ENCODE data around the gene PSMD10. TPM values are rescaled to one million over a fixed set of nuclear protein-coding genes. Genes with fewer than 3 reads are reported as not detected.

The PSMD10 gene
- total RNA-seq (19.3 TPM), polyA plus RNA-seq (10 to 100 TPM; 54.7 to 85.1 (median 68.3) TPM)

- no peak within 1 kb of the TSS for H3K27ac Mint-ChIP-seq
- H3K27me3 ChIP-seq (ENCODE audit: control insufficient read depth, insufficient read depth, low read length), result no peaks in the 10 kb centered on the region
- DNase-seq (peak; percentile 87 to 96 (median 90)), ATAC-seq (ENCODE audit: low read depth in 2 of 2) (peak; percentile 98)
- no peaks in the 10 kb centered on the region for H3K36me3 Mint-ChIP-seq
- H3K9me3 Mint-ChIP-seq, result no peaks in the 10 kb centered on the region
- H3K4me3 Mint-ChIP-seq, result no peak within 1 kb of the TSS
- no peaks in the 10 kb centered on the region for H3K9me3 ChIP-seq (ENCODE audit: control insufficient read depth in 2 of 2, low read length in 2 of 2)
- H3K27me3 Mint-ChIP-seq, result no peaks in the 10 kb centered on the region
- peaks cover 13% of the 10 kb centered on the region for H3K36me3 ChIP-seq (ENCODE audit: control insufficient read depth, insufficient read depth, low read length)
- H3K27ac ChIP-seq (ENCODE audit: insufficient read depth, low read length, poor library complexity, severe bottlenecking), result peak within 1 kb of the TSS; percentile 86
- H3K4me1 Mint-ChIP-seq, result peaks cover 4 to 20% (median 6%) of the 10 kb centered on the region in 4 donors
- peaks cover 17% of the 10 kb centered on the region for H3K4me1 ChIP-seq (ENCODE audit: control insufficient read depth, insufficient read depth, low read length, poor library complexity, severe bottlenecking)
- H3K4me3 ChIP-seq (ENCODE audit: low read depth, low read length), result peak within 1 kb of the TSS; percentile 76
Measured at GRCh38 chrX:108091264-108091877, at the start of gene PSMD10, which contains the start of gene ATG4A. TSS of gene PSMD10 (minus strand) at chrX:108091542. CDS start at chrX:108091520, 22 bp downstream. TSS of gene ATG4A (plus strand) at chrX:108091778. CDS start at chrX:108091827, 49 bp downstream.

DNA sequence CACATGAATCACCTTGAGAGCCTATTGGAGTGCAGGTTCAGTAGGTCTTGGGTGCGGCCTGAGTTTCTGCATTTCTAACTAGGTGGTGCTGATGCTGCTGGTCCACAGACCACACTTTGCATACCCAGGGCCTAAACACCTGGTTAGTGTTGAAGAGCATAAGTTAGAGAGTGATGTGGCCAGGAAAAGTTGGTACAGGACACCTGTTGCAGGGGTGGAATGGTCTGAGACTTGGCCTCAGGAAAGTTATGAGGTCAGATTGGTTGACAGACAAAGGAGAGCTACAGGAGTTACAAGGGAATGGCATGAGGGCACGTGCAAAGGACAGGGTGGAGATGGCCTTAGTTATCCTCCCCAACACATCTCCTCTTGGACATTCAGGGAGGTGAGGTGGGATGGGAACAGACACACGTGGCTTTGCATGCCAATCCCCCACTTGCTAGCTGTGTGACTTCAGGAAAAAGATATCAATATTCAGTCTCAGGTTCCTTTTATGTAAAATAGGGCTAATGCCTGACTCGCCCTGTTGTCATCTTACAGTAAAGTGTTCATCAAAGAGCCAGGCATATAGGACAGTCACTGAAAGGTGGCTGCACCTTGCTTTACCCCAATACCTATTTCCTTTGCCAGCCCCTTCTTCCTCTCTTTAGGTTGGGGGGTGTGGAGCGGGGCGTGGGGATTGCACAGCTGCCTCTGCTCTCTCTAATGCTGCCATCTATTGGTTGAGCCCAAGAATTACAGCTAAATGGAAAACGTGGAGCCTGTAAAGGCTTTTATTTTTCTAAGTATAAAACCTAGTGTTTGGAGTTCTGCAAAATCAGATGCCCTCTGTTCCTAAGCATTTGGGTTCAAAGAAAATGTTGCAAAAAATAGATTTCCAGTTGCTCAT, 47.7 kb upstream of the PSMD10 start:
- Histone ChIP-seq H3K36me3 (ENCODE audit: control insufficient read depth, insufficient read depth, low read length) (peaks cover 31% of the 10 kb centered on the region), H3K9me3 (ENCODE audit: control insufficient read depth in 2 of 2, low read length in 2 of 2) (no peaks in the 10 kb centered on the region), H3K27me3 (ENCODE audit: control insufficient read depth, insufficient read depth, low read length) (no peaks in the 10 kb centered on the region), H3K4me3 (ENCODE audit: low read depth, low read length) (no peak overlapping the region), H3K27ac (ENCODE audit: insufficient read depth, low read length, poor library complexity, severe bottlenecking) (no peak overlapping the region), H3K4me1 (ENCODE audit: control insufficient read depth, insufficient read depth, low read length, poor library complexity, severe bottlenecking) (no peaks in the 10 kb centered on the region)
- no peak overlapping the region for H3K4me3 Mint-ChIP-seq
- H3K36me3 Mint-ChIP-seq, result peaks cover 11% of the 10 kb centered on the region
- H3K27me3 Mint-ChIP-seq, result no peaks in the 10 kb centered on the region
- no peaks in the 10 kb centered on the region for H3K4me1 Mint-ChIP-seq
- peak in 1 of 3 donors; percentile 19 for DNase-seq
- H3K27ac Mint-ChIP-seq, result no peak overlapping the region
- peaks cover 0 to 2% (median 0%) of the 10 kb centered on the region in 7 donors for H3K9me3 Mint-ChIP-seq
- no peak for ATAC-seq (ENCODE audit: low read depth in 2 of 2)

- Mint-ChIP-seq H3K36me3 (peaks cover 13% of the 10 kb centered on the region), H3K27ac (no peak overlapping the region), H3K4me3 (no peak overlapping the region), H3K9me3 (no peaks in the 10 kb centered on the region), H3K4me1 (peaks cover 0 to 2% (median 0%) of the 10 kb centered on the region in 4 donors), H3K27me3 (no peaks in the 10 kb centered on the region)
- H3K27ac ChIP-seq (ENCODE audit: insufficient read depth, low read length, poor library complexity, severe bottlenecking), result no peak overlapping the region
- no peak overlapping the region for H3K4me3 ChIP-seq (ENCODE audit: low read depth, low read length)
- H3K36me3 ChIP-seq (ENCODE audit: control insufficient read depth, insufficient read depth, low read length), result peaks cover 31% of the 10 kb centered on the region
- no peaks in the 10 kb centered on the region for H3K27me3 ChIP-seq (ENCODE audit: control insufficient read depth, insufficient read depth, low read length)
- DNase-seq, result no peak
- H3K9me3 ChIP-seq (ENCODE audit: control insufficient read depth in 2 of 2, low read length in 2 of 2), result no peaks in the 10 kb centered on the region
- no peak for ATAC-seq (ENCODE audit: low read depth in 2 of 2)
- H3K4me1 ChIP-seq (ENCODE audit: control insufficient read depth, insufficient read depth, low read length, poor library complexity, severe bottlenecking), result no peaks in the 10 kb centered on the region
Measured at GRCh38 chrX:108134724-108135123, 43.4 kb upstream of the PSMD10 start.

DNA sequence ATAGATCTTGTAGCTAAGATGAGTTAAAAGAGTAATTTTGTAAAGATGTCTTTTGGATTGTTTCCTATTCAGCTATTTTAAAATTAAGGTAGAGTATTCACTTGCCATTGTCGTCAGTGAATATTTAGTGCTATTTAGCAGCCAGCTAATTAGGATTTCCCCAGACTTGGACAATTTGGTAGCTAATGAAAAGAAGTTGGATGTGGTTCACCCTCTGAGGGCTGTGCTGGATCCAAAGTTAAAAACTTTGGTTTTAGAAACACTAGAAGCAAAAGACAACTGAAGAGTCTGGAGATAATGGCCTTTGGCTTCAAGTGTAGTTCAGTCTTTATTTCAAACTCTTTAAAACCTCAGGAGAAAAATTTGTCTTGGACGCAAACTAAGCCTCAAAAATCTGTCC, 41.5 kb upstream of the PSMD10 start:
- no peaks in the 10 kb centered on the region for H3K4me1 ChIP-seq (ENCODE audit: control insufficient read depth, insufficient read depth, low read length, poor library complexity, severe bottlenecking)
- H3K9me3 ChIP-seq (ENCODE audit: control insufficient read depth in 2 of 2, low read length in 2 of 2), result no peaks in the 10 kb centered on the region
- no peak for DNase-seq
- Mint-ChIP-seq H3K9me3 (no peaks in the 10 kb centered on the region), H3K27ac (no peak overlapping the region), H3K4me1 (peaks cover 0 to 2% (median 0%) of the 10 kb centered on the region in 4 donors), H3K36me3 (peaks cover 8% of the 10 kb centered on the region), H3K27me3 (no peaks in the 10 kb centered on the region), H3K4me3 (no peak overlapping the region)
- no peak overlapping the region for H3K4me3 ChIP-seq (ENCODE audit: low read depth, low read length)
- no peaks in the 10 kb centered on the region for H3K27me3 ChIP-seq (ENCODE audit: control insufficient read depth, insufficient read depth, low read length)
- H3K27ac ChIP-seq (ENCODE audit: insufficient read depth, low read length, poor library complexity, severe bottlenecking), result no peak overlapping the region
- peaks cover 24% of the 10 kb centered on the region for H3K36me3 ChIP-seq (ENCODE audit: control insufficient read depth, insufficient read depth, low read length)
- no peak for ATAC-seq (ENCODE audit: low read depth in 2 of 2)

DNA sequence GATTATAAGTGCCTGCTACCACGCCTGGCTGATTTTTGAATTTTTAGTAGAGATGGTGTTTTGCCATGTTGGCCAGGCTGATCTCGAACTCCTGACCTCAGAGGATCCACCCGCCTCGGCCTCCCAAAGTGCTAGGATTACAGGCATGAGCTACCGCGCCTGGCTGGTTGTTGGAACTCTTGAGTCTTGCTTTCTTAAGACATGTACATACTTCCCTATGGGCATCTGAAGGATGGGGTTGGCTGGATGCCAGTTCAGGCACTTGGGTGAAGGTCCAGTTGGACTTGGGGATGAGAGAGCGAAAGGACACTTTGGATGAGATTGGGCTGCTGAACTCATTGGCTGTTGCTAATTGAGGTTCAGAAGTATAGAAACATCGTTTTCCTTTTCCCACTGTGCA, 40.7 kb upstream of the PSMD10 start:
- Mint-ChIP-seq H3K9me3 (no peaks in the 10 kb centered on the region), H3K27ac (no peak overlapping the region), H3K36me3 (peaks cover 8% of the 10 kb centered on the region), H3K4me1 (peaks cover 0 to 2% (median 0%) of the 10 kb centered on the region in 4 donors), H3K4me3 (no peak overlapping the region), H3K27me3 (no peaks in the 10 kb centered on the region)
- no peaks in the 10 kb centered on the region for H3K27me3 ChIP-seq (ENCODE audit: control insufficient read depth, insufficient read depth, low read length)
- H3K4me3 ChIP-seq (ENCODE audit: low read depth, low read length), result no peak overlapping the region
- H3K9me3 ChIP-seq (ENCODE audit: control insufficient read depth in 2 of 2, low read length in 2 of 2), result no peaks in the 10 kb centered on the region
- ATAC-seq (ENCODE audit: low read depth in 2 of 2) (no peak), DNase-seq (no peak)
- H3K4me1 ChIP-seq (ENCODE audit: control insufficient read depth, insufficient read depth, low read length, poor library complexity, severe bottlenecking), result no peaks in the 10 kb centered on the region
- no peak overlapping the region for H3K27ac ChIP-seq (ENCODE audit: insufficient read depth, low read length, poor library complexity, severe bottlenecking)
- H3K36me3 ChIP-seq (ENCODE audit: control insufficient read depth, insufficient read depth, low read length), result peaks cover 21% of the 10 kb centered on the region

GRCh38 chrX:108131471-108131870, 40.1 kb upstream of the PSMD10 start:
- H3K36me3 Mint-ChIP-seq, result peaks cover 8% of the 10 kb centered on the region
- ATAC-seq (ENCODE audit: low read depth in 2 of 2), result no peak

DNA sequence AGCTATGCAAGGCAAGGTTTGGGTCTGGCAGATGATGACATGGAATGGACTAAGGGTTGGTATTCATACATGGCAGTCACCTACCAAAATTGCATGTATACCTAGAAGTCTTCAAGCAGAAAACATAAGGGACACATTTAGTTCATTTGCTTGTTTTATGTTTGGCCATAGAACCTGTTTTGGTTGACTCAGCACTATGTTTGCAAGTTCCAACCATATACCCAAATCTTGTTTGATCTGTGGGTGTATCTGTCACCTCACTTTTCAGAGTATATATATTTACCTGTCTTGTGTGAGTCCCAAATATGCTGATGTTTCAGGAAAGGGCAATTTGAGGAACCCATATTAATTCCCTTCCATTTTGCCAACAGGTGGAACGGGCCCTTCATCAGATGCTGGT, 39.5 kb upstream of the PSMD10 start:
- ATAC-seq (ENCODE audit: low read depth in 2 of 2) (no peak), DNase-seq (no peak)
- H3K36me3 Mint-ChIP-seq, result peaks cover 8% of the 10 kb centered on the region
- H3K4me3 ChIP-seq (ENCODE audit: low read depth, low read length), result no peak overlapping the region
- H3K27ac Mint-ChIP-seq, result no peak overlapping the region
- no peak overlapping the region for H3K27ac ChIP-seq (ENCODE audit: insufficient read depth, low read length, poor library complexity, severe bottlenecking)
- no peaks in the 10 kb centered on the region for H3K9me3 Mint-ChIP-seq
- no peaks in the 10 kb centered on the region for H3K4me1 ChIP-seq (ENCODE audit: control insufficient read depth, insufficient read depth, low read length, poor library complexity, severe bottlenecking)
- H3K4me3 Mint-ChIP-seq, result peak overlapping the region in 1 of 4 donors; percentile 27
- H3K27me3 ChIP-seq (ENCODE audit: control insufficient read depth, insufficient read depth, low read length), result no peaks in the 10 kb centered on the region
- peaks cover 19% of the 10 kb centered on the region for H3K36me3 ChIP-seq (ENCODE audit: control insufficient read depth, insufficient read depth, low read length)
- no peaks in the 10 kb centered on the region for H3K27me3 Mint-ChIP-seq
- H3K4me1 Mint-ChIP-seq, result peaks cover 0 to 2% (median 0%) of the 10 kb centered on the region in 4 donors
- no peaks in the 10 kb centered on the region for H3K9me3 ChIP-seq (ENCODE audit: control insufficient read depth in 2 of 2, low read length in 2 of 2)

More at GRCh38 chrX:108131471-108131870, 40.1 kb upstream of the PSMD10 start:
- H3K9me3 Mint-ChIP-seq, result no peaks in the 10 kb centered on the region
- no peak overlapping the region for H3K4me3 Mint-ChIP-seq
- no peaks in the 10 kb centered on the region for H3K4me1 ChIP-seq (ENCODE audit: control insufficient read depth, insufficient read depth, low read length, poor library complexity, severe bottlenecking)
- no peak overlapping the region for H3K4me3 ChIP-seq (ENCODE audit: low read depth, low read length)
- no peak overlapping the region for H3K27ac Mint-ChIP-seq
- peaks cover 0 to 2% (median 0%) of the 10 kb centered on the region in 4 donors for H3K4me1 Mint-ChIP-seq
- H3K27me3 Mint-ChIP-seq, result no peaks in the 10 kb centered on the region
- H3K36me3 ChIP-seq (ENCODE audit: control insufficient read depth, insufficient read depth, low read length), result peaks cover 19% of the 10 kb centered on the region
- no peaks in the 10 kb centered on the region for H3K27me3 ChIP-seq (ENCODE audit: control insufficient read depth, insufficient read depth, low read length)
- H3K9me3 ChIP-seq (ENCODE audit: control insufficient read depth in 2 of 2, low read length in 2 of 2), result no peaks in the 10 kb centered on the region
- H3K27ac ChIP-seq (ENCODE audit: insufficient read depth, low read length, poor library complexity, severe bottlenecking), result no peak overlapping the region
- DNase-seq, result no peak

All from CD4-positive, CD25-positive, alpha-beta regulatory T cell (primary cell).